Measurements from ENCODE around the gene EDN1.
A peak's percentile ranks its signal among the peaks of the same experiment; 100 is the strongest.

The EDN1 gene

DNA sequence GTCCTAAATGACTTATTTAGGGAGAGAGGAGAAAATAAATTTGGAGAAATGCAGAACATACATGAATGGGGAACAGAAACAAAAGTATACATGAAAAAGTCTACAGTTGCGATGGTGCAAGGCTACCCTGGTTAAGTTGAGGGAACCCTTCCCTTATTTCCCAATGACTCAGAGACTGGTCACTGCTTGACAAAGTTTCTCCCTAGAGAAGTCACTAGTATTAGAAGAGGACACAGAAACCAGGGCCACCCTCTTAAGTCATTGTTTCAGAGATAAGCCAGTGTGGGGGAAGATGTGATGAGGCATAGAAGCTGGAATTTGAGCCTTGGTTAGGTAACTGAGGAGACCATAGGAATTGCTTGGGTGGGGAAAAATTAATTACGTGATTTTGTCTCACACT lies 24.4 kb upstream of the EDN1 start:
- DNase-seq, result no peak
- intact Hi-C loops (cut with DNase I), result no loop called here

DNA sequence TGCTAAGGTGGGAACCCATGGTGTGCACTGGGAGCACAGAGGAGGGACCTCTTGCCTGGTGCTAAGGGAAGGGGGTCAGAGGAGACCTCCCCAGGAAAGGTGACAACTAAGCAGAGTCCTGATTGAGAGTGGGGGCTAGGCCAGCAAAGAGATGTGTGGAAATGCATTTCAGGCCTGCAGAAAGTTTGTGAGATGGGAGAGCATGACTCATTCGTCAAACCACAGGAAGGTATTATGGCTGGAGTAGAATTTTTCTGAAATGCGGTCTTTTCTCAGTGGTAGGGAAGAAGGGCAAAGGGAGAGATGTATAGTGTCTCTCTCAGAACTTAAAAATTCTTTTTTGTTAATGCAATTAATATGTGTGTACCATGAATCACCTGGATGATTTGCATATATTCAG lies 23.6 kb upstream of the EDN1 start:
- no peak for DNase-seq
- intact Hi-C loops (cut with DNase I), result no loop called here

DNA sequence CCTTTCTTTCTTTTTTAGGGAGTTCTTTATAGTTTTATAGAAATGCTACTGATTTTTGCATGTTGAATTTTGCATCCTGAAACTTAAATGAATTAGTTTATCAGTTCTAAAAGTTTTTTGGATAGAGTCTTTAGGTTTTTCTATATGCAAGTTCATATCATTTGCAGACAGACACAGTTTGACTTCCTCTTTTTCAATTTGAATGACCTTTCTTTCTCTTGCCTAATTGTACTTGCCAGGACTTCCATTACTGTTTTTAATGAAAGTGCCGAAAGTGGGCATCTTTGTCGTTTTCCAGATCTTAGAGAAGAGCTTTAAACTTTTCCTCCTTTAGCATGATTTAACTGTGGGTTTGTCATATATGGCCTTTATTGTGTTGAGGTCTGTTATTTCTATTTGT lies 21.1 kb upstream of the EDN1 start:
- intact Hi-C loops (cut with DNase I), result no loop called here
- no peak for DNase-seq

DNA sequence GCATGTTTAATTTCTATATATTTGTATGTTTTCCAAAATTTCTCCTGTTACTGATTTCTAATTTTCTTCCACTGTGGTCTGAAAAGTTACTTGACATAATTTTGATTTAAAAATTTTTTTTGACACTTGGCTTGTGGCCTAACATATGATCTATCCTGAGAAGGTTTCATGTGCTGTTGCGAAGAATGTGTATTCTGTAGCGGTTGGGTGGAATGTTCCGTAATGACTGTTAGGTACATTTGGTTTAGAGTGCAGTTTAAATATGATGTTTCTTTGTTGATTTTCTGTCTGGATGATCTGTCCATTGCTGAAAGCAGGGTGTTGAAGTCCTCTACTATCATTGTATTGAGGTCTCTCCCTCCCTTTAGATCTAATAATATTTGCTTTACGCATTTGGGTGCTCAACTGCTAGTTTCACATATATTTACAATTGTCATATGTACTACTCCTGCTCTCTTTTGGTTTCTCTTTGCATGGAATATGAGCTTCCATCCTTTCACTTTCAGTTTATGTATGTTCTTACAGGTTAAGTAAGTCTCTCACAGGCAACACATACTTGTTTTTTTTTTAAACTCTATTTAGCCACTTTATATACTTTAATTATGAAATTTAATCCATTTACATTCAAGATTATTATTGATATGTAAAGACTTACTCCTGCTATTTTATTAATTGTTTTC lies 19.5 kb upstream of the EDN1 start:
- no peak for DNase-seq
- intact Hi-C loops (cut with DNase I), result no loop called here

DNA sequence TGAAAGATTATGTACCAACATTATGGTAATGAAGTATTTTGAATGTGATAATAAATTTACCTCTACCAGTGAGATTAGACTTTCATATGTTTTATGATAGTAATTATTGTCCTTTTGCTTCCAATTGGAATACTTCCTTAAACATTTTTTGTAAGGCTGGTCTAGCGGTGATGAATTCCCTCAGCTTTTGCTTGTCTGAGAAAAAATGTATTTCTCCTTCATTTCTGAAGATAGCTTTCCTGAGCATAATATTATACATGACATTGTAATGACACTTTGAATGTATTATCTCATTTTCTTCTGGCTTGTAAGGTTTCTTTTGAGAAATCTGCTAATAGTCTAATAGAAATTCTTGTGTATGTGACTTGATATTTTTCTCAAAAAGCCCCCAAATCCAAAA lies 18.6 kb upstream of the EDN1 start:
- DNase-seq, result no peak
- intact Hi-C loops (cut with DNase I), result no loop called here

DNA sequence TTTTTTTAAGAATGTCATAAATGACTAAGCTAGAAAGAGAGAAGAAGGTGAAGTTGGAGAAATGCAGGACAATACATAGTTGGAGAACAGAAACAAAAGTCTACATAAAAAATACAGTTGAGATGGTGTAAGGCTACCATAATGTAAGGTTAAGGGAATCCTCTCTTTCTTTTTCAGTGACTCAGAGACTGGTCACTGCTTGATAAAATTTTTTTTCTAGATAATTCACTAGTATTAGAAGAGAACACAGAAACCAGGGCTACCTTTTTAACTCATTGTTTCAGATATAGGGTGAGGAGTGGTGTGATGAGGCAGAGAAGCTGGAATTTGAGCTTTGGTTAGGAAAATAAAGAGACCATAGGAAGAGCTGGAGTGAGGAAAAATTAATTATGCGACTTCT lies 18.2 kb upstream of the EDN1 start:
- intact Hi-C loops (cut with DNase I), result no loop called here
- no peak for DNase-seq

GRCh38 chr6:12275107-12275506 lies 15.1 kb upstream of the EDN1 start:
- no peak for DNase-seq
- intact Hi-C loops (cut with DNase I), result no loop called here

DNA sequence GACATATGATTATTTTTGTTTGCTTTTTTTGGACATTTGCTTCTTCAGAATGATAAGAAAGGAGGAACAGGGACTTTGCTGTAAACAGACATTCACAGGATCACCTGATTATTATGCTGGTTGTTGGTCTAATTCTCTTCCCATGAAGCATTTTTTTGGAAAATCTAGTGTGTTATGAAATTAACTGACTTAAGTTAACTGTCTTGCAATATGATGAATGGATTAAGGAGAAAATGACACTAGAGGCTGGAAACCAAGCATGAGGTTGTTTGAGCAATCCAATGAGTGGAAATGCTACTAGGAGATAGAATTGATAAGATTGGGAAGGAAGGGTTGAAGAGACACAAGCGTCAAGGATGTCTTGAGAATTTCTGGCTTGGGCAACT lies 13.2 kb upstream of the EDN1 start:
- intact Hi-C loops (cut with DNase I), result no loop called here
- DNase-seq, result no peak

DNA sequence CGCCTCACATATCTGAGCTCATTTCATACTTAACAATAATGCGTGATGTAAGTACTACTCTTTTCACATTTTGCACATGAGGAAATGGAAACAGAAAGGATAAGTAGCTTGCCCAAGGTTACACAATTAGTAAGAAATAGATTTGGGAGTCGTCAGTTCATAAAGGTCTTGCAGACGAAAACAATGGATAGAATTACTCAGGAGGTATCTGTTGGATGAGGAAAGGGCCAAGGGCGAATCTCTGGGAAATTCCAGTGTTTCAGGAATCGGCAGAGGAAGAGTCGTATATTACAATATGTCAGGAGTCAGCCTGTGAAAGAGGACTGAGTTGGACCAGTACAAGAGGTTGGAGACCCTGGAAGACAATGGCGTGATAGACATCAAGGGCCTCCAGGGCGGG lies 12.8 kb upstream of the EDN1 start:
- no peak for DNase-seq
- intact Hi-C loops (cut with DNase I), result no loop called here

DNA sequence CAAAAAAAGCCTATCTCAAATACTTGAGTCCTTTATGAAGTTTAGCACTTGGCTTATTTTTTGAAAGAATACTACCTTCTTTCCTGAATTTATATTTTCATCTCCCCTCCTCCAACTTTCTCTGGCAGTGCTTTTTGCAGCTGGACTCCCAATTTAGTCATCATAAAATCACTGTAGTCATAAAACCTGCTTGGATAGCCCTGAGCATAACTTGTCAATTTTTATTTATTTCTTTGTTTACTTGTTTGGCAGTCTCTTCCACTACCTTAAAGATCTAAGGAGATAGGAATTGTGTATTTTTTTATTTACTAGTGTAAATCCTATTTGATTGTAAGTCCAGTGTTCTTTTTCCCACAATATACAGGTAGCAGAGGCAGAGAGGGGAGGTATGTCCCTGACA lies 11.2 kb upstream of the EDN1 start:
- DNase-seq, result no peak
- intact Hi-C loops (cut with DNase I), result no loop called here

GRCh38 chr6:12279322-12280091 lies 10.7 kb upstream of the EDN1 start:
- DNase-seq, result no peak
- intact Hi-C loops (cut with DNase I), result no loop called here

DNA sequence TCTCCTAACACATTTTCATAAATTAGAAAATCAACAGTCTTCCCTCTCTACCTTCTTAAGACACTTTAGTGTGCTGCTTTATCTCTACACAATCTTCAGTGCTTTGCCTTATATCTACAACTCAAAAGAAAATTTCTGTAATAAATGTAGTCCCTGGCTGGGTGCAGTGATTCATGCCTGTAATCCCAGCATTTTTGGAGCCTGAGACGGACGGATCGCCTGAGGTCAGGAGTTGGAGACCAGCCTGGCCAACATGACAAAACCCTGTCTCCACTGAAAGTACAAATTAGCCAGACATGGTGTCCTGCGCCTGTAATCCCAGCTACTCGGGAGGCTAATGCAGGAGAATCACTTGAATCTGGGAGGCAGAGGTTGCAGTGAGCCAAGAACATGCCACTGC lies 9.7 kb upstream of the EDN1 start:
- DNase-seq, result no peak
- intact Hi-C loops (cut with DNase I), result no loop called here

GRCh38 chr6:12280902-12281301 lies 9.3 kb upstream of the EDN1 start:
- intact Hi-C loops (cut with DNase I), result no loop called here
- no peak for DNase-seq

DNA sequence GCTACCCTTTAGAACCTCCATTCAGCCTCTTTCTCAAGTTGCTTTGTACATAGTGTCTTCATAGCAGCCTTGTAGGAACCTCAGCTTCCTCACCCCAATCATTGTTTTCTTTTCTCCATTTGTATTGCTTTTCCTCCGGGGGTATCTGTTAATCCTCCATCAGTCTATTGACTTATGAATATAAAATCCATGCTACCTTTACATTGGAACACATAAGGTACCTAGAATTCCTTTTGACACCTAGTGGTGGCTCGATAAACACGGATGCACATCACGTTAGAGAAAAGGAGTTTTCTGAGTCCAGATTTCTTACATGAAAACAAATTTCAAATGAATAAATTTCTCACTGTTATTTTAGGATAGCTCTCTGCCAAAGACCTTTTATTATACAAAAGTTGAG lies 6.3 kb upstream of the EDN1 start:
- no peak for DNase-seq
- intact Hi-C loops (cut with DNase I), result no loop called here

- DNase-seq, result no peak
- intact Hi-C loops (cut with DNase I), result no loop called here
Measured at GRCh38 chr6:12286373-12287110, 3.6 kb upstream of the EDN1 start.

- no peak for DNase-seq
- intact Hi-C loops (cut with DNase I), result no loop called here
Measured at GRCh38 chr6:12288211-12288618, 1.9 kb upstream of the EDN1 start.

- intact Hi-C loops (cut with DNase I), result no loop called here
- DNase-seq, result no peak
Measured at GRCh38 chr6:12288914-12289313, 1.2 kb upstream of the EDN1 start.

GRCh38 chr6:12289365-12289919 lies 719 bp upstream of the EDN1 start:
- intact Hi-C loops (cut with DNase I), result no loop called here
- DNase-seq, result peak in 17 of 42 donors; percentile 7 to 51 (median 28)

- intact Hi-C loops (cut with DNase I), result loop anchor here (10.0 kb wide), 1 partner anchor 314 kb away; no protein-coding TSS in a partner anchor
- DNase-seq, result no peak
Measured at GRCh38 chr6:12291071-12291838, 1.1 kb downstream of the EDN1 start.
